ENCODE data around the gene SLC13A1.

DNA sequence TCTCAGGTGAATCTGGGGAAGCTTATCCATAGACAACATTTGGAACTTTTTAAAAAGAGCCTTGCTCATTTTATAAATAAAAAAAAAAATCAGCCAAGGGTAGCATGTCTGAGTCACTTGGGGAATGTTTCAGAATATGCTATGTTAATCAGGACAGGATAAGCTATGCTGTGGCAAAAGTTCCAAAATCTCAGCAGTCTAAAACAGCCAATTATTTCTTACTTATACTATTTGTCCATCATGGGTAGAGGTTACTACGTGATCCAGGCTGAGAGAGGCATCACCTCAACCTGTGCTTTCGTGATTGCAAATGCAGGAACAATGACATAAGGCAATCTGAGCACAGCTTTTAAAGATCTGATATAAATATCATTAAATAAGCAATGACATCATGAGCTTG, 6.5 kb downstream of the SLC13A1 start:
- no peak for TF ChIP-seq POLR2A (IDR thresholded peaks at IDR 0.05)
- TF ChIP-seq, protein P1, sequence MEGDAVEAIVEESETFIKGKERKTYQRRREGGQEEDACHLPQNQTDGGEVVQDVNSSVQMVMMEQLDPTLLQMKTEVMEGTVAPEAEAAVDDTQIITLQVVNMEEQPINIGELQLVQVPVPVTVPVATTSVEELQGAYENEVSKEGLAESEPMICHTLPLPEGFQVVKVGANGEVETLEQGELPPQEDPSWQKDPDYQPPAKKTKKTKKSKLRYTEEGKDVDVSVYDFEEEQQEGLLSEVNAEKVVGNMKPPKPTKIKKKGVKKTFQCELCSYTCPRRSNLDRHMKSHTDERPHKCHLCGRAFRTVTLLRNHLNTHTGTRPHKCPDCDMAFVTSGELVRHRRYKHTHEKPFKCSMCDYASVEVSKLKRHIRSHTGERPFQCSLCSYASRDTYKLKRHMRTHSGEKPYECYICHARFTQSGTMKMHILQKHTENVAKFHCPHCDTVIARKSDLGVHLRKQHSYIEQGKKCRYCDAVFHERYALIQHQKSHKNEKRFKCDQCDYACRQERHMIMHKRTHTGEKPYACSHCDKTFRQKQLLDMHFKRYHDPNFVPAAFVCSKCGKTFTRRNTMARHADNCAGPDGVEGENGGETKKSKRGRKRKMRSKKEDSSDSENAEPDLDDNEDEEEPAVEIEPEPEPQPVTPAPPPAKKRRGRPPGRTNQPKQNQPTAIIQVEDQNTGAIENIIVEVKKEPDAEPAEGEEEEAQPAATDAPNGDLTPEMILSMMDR (IDR thresholded peaks at IDR 0.05) = no peak

All from thyroid gland (tissue), 4 donors.